Ovary (tissue), 9 donors: ENCODE results near the gene HIRIP3. TPM values are rescaled to one million over a fixed set of nuclear protein-coding genes. Genes with fewer than 3 reads are reported as not detected.
A peak's percentile ranks its signal among the peaks of the same experiment; 100 is the strongest.

Source experiments
- DNase-seq, 5 donors: peaks; one replicate each; pipeline ENCODE4 v3.0.0-alpha.2; 2019 to 2020
- H3K27ac ChIP-seq, 2 donors: fragments of 200-600 bp; one replicate each; pipeline versions ENCODE4 v1.5.1 to v1.8.0; 2019 to 2022
- H3K27me3 ChIP-seq: fragments of 200-600 bp; one replicate; pipeline ENCODE4 v1.8.0; 2022
- H3K36me3 ChIP-seq: fragments of 200-600 bp; sonication (generic); one replicate; pipeline ENCODE4 v1.5.1; 2019
- H3K4me1 ChIP-seq: one replicate; pipeline ENCODE4 v1.8.1; 2013; ENCODE audit warnings: mild to moderate bottlenecking, moderate library complexity; ENCODE audit not compliant: insufficient read depth
- H3K4me3 ChIP-seq: fragments of 200-600 bp; sonication (generic); one replicate; pipeline ENCODE4 v1.5.1; 2017
- H3K9me3 ChIP-seq, 2 donors: fragments of 200-600 bp in 1 of 2; sonication (generic) in 1 of 2; one replicate each; pipeline versions ENCODE4 v1.5.1 to v1.8.1; 2013 to 2019; ENCODE audit warnings: mild to moderate bottlenecking in 1 of 2, moderate library complexity in 1 of 2
- CTCF ChIP-seq, 3 donors: fragments of 450-650 bp in 2 of 3; fragments of 200-600 bp in 1 of 3; IDR thresholded peaks; one replicate each; pipeline versions ENCODE4 v1.5.1 to v1.8.0; 2016 to 2022; ENCODE audit warnings: antibody characterized with exemption in 3 of 3, mild to moderate bottlenecking in 1 of 3
- EP300 ChIP-seq: sonication (generic); formaldehyde crosslinking; IDR thresholded peaks from one replicate; pipeline ENCODE4 v1.6.1; 2017; ENCODE audit warnings: antibody characterized with exemption
- POLR2A ChIP-seq: fragments of 450-650 bp; IDR thresholded peaks from one replicate; pipeline ENCODE4 v1.6.1; 2017; ENCODE audit warnings: antibody characterized with exemption, mild to moderate bottlenecking, moderate library complexity
- WGBS, 3 donors: extraction: QIAGEN DNeasy Blood & Tissue Kit in 1 of 3; methylation state at CpG; one replicate each; pipeline versions ENCODE4 v1.1.5 to v1.1.7; 2013 to 2017; 5-methylcytosine and 5-hydroxymethylcytosine counted together
- intact Hi-C, 4 donors: fragments of 100-400 bp; cut with DNase I; formaldehyde crosslinking; loops; one replicate each; pipeline versions ENCODE4 v1.11.0 to v1.15.1; 2022 to 2023
- polyA plus RNA-seq, 2 donors: library from polyadenylated mRNA; stranded (reverse); fragments of 200-250 nt in 1 of 2; fragments of 350-450 nt in 1 of 2; fragmentation: Illumina TruSeq in 1 of 2; extraction: RNeasy Lipid Tissue Mini Kit (QIAGEN cat#74804) in 1 of 2; gene quantifications; one replicate each; pipeline ENCODE4 v1.2.3, GENCODE V29; 2013 to 2014
- total RNA-seq, 7 donors: library from RNA; depleted of rRNA in 2 of 7; stranded (reverse); fragments of >200 nt in 2 of 7; fragmentation: NEBNext Ultra II Directional in 3 of 7; extraction: Animal tissue kit (Norgen Biotek cat#: 25700) in 3 of 7; gene quantifications; one replicate each; pipeline versions ENCODE4 v1.1.0 to v1.2.4, GENCODE V29; 2016 to 2023
- donor health status: DM: no; HTN: no; CAD: no; lungs with moderate emphysema.
- donor health status: DM: no; HTN: no; CAD: no.
- donor health status: Bipolar disorder and iron deficiency.
- donor health status: DM: yes; HTN: yes; CAD: no.
- donor health status: DM: no; HTN: no; CAD: no.
- donor health status: DM: yes; HTN: yes; CAD: no.

Gene HIRIP3
- total and polyA plus RNA-seq, 9 donors, result 11.8 to 22.7 (median 17.1) TPM

- TF ChIP-seq CTCF (IDR thresholded peaks at IDR 0.05), result no peak
- no peak for TF ChIP-seq EP300
- no peak for TF ChIP-seq POLR2A
- Histone ChIP-seq H3K9me3 (no peaks in the 10 kb centered on the region), H3K36me3 (no peaks in the 10 kb centered on the region), H3K4me1 (no peaks in the 10 kb centered on the region), H3K27me3 (no peaks in the 10 kb centered on the region), H3K27ac (no peak overlapping the region), H3K4me3 (no peak overlapping the region)
- peak in 1 of 5 donors; percentile 27 for DNase-seq
- intact Hi-C loops, result no loop called here
- WGBS, 3 donors, result 91 to 92% (median 92%) methylated on average over 28 of the region's 28 CpGs
Measured at GRCh38 chr16:29985271-29985811, 10.1 kb downstream of the HIRIP3 start.

GRCh38 chr16:29984764-29985147 lies 10.7 kb downstream of the HIRIP3 start:
- H3K4me3 ChIP-seq, result no peak overlapping the region
- no peak for TF ChIP-seq CTCF (IDR thresholded peaks at IDR 0.05)
- TF ChIP-seq EP300, result no peak
- TF ChIP-seq POLR2A, result no peak
- no peak for DNase-seq
- H3K27ac ChIP-seq, result no peak overlapping the region
- no peaks in the 10 kb centered on the region for H3K4me1 ChIP-seq
- no peaks in the 10 kb centered on the region for H3K27me3 ChIP-seq
- intact Hi-C loops, result no loop called here
- no peaks in the 10 kb centered on the region for H3K36me3 ChIP-seq
- 84 to 88% (median 87%) methylated on average over 5 of the region's 5 CpGs for WGBS, 3 donors
- H3K9me3 ChIP-seq, result no peaks in the 10 kb centered on the region

- 73 to 84% (median 77%) methylated on average over 6 of the region's 6 CpGs for WGBS, 3 donors
- intact Hi-C loops, result no loop called here
- no peaks in the 10 kb centered on the region for H3K36me3 ChIP-seq
- H3K4me3 ChIP-seq, result no peak overlapping the region
- no peaks in the 10 kb centered on the region for H3K9me3 ChIP-seq
- no peaks in the 10 kb centered on the region for H3K27me3 ChIP-seq
- no peak for DNase-seq
- no peak overlapping the region for H3K27ac ChIP-seq
- TF ChIP-seq POLR2A (no peak), CTCF (IDR thresholded peaks at IDR 0.05) (no peak), EP300 (no peak)
- H3K4me1 ChIP-seq, result no peaks in the 10 kb centered on the region
Measured at GRCh38 chr16:29984137-29984763, 11.2 kb downstream of the HIRIP3 start.

- no peaks in the 10 kb centered on the region for H3K36me3 ChIP-seq
- DNase-seq, result no peak
- 77 to 82% (median 81%) methylated on average over 11 to 12 of the region's 12 CpGs for WGBS, 3 donors
- H3K4me3 ChIP-seq, result no peak overlapping the region
- intact Hi-C loops, result no loop called here
- no peak for TF ChIP-seq POLR2A
- TF ChIP-seq CTCF (IDR thresholded peaks at IDR 0.05), result no peak
- no peak for TF ChIP-seq EP300
- H3K27ac ChIP-seq, result no peak overlapping the region
- H3K4me1 ChIP-seq, result no peaks in the 10 kb centered on the region
- no peaks in the 10 kb centered on the region for H3K9me3 ChIP-seq
- no peaks in the 10 kb centered on the region for H3K27me3 ChIP-seq
Measured at GRCh38 chr16:29983420-29984136, 11.8 kb downstream of the HIRIP3 start.
